Keratinocyte (primary cell): ENCODE data around the gene ZNF335.

Source experiments
- EZH2 ChIP-seq: IDR thresholded peaks from one replicate; pipeline ENCODE4 v1.6.1; 2012; ENCODE audit warnings: inconsistent platforms, mild to moderate bottlenecking, low read length, moderate library complexity
- TF ChIP-seq, protein P1 (sequence below), 3 experiments: IDR thresholded peaks in 1 of 3; conservative IDR thresholded peaks in 1 of 3; optimal IDR thresholded peaks in 1 of 3; 2 replicates in 2 of 3; 3 replicates in 1 of 3; pipeline versions ENCODE3 to v1.5.1; 2011; ENCODE audit warnings: low read length in 3 of 3, mild to moderate bottlenecking in 3 of 3, moderate library complexity in 2 of 3, control low read depth in 1 of 3, inconsistent platforms in 1 of 3; ENCODE audit not compliant: insufficient read depth in 2 of 3; ENCODE audit errors: extremely low read depth in 1 of 3

- TF ChIP-seq EZH2 = no peak
- TF ChIP-seq, protein P1, sequence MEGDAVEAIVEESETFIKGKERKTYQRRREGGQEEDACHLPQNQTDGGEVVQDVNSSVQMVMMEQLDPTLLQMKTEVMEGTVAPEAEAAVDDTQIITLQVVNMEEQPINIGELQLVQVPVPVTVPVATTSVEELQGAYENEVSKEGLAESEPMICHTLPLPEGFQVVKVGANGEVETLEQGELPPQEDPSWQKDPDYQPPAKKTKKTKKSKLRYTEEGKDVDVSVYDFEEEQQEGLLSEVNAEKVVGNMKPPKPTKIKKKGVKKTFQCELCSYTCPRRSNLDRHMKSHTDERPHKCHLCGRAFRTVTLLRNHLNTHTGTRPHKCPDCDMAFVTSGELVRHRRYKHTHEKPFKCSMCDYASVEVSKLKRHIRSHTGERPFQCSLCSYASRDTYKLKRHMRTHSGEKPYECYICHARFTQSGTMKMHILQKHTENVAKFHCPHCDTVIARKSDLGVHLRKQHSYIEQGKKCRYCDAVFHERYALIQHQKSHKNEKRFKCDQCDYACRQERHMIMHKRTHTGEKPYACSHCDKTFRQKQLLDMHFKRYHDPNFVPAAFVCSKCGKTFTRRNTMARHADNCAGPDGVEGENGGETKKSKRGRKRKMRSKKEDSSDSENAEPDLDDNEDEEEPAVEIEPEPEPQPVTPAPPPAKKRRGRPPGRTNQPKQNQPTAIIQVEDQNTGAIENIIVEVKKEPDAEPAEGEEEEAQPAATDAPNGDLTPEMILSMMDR (optimal IDR thresholded peaks at IDR 0.05 in 1 of 3, IDR thresholded peaks at IDR 0.05 in 1 of 3, conservative IDR thresholded peaks at IDR 0.05 in 1 of 3; ENCODE audit: extremely low read depth in 1 of 3, insufficient read depth in 2 of 3, low read length in 3 of 3) = no peak
Measured at GRCh38 chr20:45927071-45927878, 44.7 kb downstream of the ZNF335 start.
